BJ (cell line): ENCODE results near the gene SUCLA2. TPM values are rescaled to one million over a fixed set of nuclear protein-coding genes. Genes with fewer than 3 reads are reported as not detected.

ENCODE experiments used
- CTCF ChIA-PET: fragments of 350-600 bp; formaldehyde crosslinking; extraction: SDS; loops from one replicate; lab custom pipeline; 2021; ENCODE audit warnings: antibody characterized with exemption, inconsistent platforms; lab: Yijun Ruan, JAX
- POLR2A ChIA-PET: fragments of 300-600 bp; sonication (Branson Sonifier 250); formaldehyde crosslinking; extraction: SDS; loops from one replicate; lab custom pipeline; 2021; ENCODE audit warnings: antibody characterized with exemption; lab: Charles Lee
- DNase-seq: peaks from one replicate; pipeline ENCODE4 v3.0.0-alpha.2; 2011; ENCODE audit warnings: low read depth
- H3K27me3 ChIP-seq: 2 replicates; pipeline ENCODE4 v1.6.0; 2011; ENCODE audit warnings: low read length; ENCODE audit not compliant: control insufficient read depth, insufficient read depth
- H3K36me3 ChIP-seq: 2 replicates; pipeline ENCODE4 v1.5.1; 2011; ENCODE audit warnings: low read length; ENCODE audit not compliant: control insufficient read depth, insufficient read depth
- H3K4me3 ChIP-seq: 2 replicates; pipeline ENCODE4 v1.5.1; 2011; ENCODE audit warnings: low read depth, mild to moderate bottlenecking, control low read depth, low read length
- polyA plus RNA-seq: library from polyadenylated mRNA; depleted of rRNA; stranded (reverse); fragments of >200 nt; gene quantifications from 2 replicates; pipeline ENCODE4 v1.2.3, GENCODE V29; 2011
- TF ChIP-seq, protein P1 (sequence below): IDR thresholded peaks from 2 replicates; pipeline ENCODE4 v1.5.1; 2011; ENCODE audit warnings: low read depth, mild to moderate bottlenecking, control low read depth, inconsistent platforms, low read length, moderate library complexity; ENCODE audit not compliant: insufficient read depth

Gene SUCLA2
- polyA plus RNA-seq, 1 experiment: 19.1 TPM

DNA sequence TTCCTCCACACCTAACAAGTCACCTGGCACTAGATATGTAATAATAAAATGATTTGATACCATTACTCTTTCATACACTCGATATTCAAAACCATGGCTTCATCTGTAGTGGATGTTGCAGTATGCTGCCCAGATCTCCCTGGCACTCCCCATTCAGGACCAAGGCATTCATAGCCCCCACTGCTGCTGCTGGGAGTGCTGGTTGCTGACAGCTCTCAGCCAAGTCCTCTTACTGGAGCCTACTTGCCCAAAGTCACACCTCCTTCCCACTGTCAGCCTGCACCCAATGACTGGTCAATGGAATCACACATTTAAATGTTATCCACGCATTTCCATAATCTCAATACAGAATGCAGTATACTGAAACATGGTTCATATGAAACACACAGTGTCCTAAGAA is 3.7 kb downstream of the SUCLA2 start:
- TF ChIP-seq, protein P1, sequence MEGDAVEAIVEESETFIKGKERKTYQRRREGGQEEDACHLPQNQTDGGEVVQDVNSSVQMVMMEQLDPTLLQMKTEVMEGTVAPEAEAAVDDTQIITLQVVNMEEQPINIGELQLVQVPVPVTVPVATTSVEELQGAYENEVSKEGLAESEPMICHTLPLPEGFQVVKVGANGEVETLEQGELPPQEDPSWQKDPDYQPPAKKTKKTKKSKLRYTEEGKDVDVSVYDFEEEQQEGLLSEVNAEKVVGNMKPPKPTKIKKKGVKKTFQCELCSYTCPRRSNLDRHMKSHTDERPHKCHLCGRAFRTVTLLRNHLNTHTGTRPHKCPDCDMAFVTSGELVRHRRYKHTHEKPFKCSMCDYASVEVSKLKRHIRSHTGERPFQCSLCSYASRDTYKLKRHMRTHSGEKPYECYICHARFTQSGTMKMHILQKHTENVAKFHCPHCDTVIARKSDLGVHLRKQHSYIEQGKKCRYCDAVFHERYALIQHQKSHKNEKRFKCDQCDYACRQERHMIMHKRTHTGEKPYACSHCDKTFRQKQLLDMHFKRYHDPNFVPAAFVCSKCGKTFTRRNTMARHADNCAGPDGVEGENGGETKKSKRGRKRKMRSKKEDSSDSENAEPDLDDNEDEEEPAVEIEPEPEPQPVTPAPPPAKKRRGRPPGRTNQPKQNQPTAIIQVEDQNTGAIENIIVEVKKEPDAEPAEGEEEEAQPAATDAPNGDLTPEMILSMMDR: no peak
- no peak for DNase-seq
- H3K4me3 ChIP-seq: no peak overlapping the region
- no peaks in the 10 kb centered on the region; the same call in 1 of the 2 replicates for H3K36me3 ChIP-seq
- ChIA-PET CTCF (interaction anchor here (1.1 kb wide), 2 partner anchors 9 to 20 kb away, joined by 3 read pairs; no protein-coding TSS in a partner anchor), POLR2A (no interaction called here)
- H3K27me3 ChIP-seq: no peaks in the 10 kb centered on the region

DNA sequence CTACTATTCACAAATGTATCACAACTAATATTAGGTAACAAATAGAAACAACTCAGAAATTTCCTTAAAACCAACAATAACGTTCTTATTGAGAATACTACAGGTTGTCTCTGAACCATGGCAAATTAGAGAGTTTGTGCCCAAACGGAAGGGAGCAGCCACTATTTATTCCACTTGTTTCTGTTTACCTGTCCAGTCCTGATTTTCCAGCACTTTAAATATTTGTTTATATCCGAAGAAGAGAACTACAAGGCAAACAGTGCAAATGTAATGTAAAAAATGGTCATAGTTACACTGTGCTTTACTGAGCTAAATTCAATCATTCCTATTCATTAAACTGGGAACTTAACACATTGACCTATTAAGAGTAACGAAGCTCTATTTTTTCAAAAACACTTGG is 9.2 kb downstream of the SUCLA2 start:
- Histone ChIP-seq H3K4me3 (no peak overlapping the region), H3K36me3 (peaks cover 3% of the 10 kb centered on the region), H3K27me3 (no peaks in the 10 kb centered on the region)
- TF ChIP-seq, protein P1: no peak
- CTCF ChIA-PET: no interaction called here
- POLR2A ChIA-PET: no interaction called here
- no peak for DNase-seq

DNA sequence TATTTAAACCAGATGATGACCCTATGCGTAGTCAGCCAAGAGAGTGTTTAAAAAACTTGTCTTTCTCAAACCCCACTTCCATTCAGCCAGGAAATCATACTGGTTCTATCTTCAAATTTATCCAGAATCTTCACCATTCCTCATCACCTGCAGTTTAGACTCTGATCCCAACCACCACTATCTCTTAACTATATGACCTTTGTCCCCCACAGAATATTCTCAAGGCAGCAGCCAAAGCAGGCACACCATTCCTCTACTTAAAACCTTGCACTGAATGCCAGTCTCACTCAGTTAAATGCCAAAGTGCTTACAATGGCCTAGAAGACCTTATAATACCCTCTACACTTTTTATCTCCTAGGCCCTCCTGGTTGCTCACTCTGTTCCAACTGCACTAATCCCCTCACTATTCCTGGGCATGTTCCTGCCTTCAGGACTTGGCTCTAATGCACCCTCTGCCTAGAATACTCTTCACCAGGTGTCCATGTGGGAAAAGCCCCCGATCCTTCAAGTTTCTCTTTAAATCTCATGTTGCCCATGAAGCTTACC is 10.1 kb downstream of the SUCLA2 start:
- no peaks in the 10 kb centered on the region for H3K27me3 ChIP-seq
- TF ChIP-seq, protein P1: no peak
- H3K4me3 ChIP-seq: no peak overlapping the region
- no peak for DNase-seq
- POLR2A ChIA-PET: no interaction called here
- peaks cover 3% of the 10 kb centered on the region for H3K36me3 ChIP-seq
- CTCF ChIA-PET: no interaction called here

DNA sequence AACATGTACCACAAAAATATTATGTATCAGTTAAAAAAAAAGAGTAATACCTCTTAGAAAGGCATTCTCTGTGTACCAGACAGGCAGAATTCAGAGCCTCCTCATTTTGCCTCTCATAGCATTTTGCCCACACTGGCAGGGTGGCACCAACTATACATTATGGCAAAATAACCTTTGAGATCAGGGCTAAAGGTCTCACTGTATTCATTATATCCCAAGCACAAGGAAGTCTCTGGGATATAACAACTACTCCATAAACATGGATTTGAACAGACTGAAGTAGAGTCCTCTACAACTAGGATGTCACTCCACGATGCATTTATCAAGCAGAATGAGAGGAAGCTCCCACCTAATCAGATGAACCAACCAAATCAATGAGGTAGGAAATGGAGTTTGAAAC is 10.6 kb downstream of the SUCLA2 start:
- H3K4me3 ChIP-seq: no peak overlapping the region
- ChIA-PET POLR2A (no interaction called here), CTCF (no interaction called here)
- DNase-seq: no peak
- H3K36me3 ChIP-seq: peaks cover 3% of the 10 kb centered on the region
- TF ChIP-seq, protein P1: no peak
- H3K27me3 ChIP-seq: no peaks in the 10 kb centered on the region

DNA sequence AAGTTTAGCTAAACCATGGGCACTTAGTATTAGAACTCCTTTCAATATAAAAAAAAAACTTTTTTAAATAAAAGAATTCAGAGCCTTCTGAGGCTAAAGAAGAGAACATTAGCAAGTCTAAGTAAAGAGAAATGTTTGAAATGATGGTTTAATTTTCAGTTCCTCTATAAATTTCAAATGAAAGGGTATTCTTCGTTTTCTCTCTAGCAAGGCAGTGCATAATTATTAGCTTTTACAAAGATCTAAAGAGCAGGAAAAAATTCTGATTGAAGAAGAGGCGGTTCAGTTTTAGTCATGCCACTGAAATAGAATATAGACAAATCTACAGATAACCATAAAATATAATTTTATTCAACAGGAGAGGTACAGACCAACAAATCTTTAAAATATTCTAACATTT is 18.0 kb downstream of the SUCLA2 start:
- no peaks in the 10 kb centered on the region for H3K27me3 ChIP-seq
- no peak for DNase-seq
- TF ChIP-seq, protein P1: no peak
- H3K36me3 ChIP-seq: no peaks in the 10 kb centered on the region; the same call in none of the 2 replicates
- no peak overlapping the region for H3K4me3 ChIP-seq
- ChIA-PET CTCF (interaction anchor here (1.2 kb wide), 1 partner anchor 55 kb away, joined by 4 read pairs; the partner anchor contains the start of gene NUDT15), POLR2A (no interaction called here)
